NT2/D1 (cell line): ENCODE measurements around the gene RFXANK.

ENCODE experiments used
- YY1 ChIP-seq: IDR thresholded peaks from 2 replicates; pipeline ENCODE4 v1.6.1; 2011; ENCODE audit not compliant: insufficient read length, insufficient read depth
- ZNF274 ChIP-seq: IDR thresholded peaks from 2 replicates; pipeline ENCODE4 v1.6.1; 2011; ENCODE audit warnings: mild to moderate bottlenecking, low read depth, low read length

DNA sequence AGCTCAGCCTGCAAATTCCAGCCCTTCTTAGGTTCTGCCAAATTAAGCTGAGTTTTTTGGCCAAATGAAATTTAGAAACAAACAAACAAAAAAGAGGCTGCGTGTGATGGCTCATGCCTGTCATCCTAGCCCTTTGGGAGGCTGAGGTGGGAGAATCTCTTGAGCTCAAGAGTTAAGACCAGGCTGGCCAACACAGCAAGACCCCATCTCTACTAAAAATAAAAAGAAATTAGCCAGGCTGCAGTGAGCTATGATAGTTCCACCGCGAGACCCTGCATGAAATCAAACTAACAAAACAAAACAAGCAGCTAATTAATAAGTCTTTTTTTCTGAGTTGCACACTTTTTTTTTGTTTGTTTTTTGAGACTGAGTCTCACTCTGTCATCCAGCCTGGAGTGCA is 37.6 kb downstream of the RFXANK start:
- TF ChIP-seq ZNF274 = no peak
- no peak for TF ChIP-seq YY1
